K562 treated with DMSO at 1 percent for 12 hours (cell line): ENCODE measurements around the gene CIROP. TPM values are rescaled to one million over a fixed set of nuclear protein-coding genes. Genes with fewer than 3 reads are reported as not detected.

Experiments used
- total RNA-seq: library from RNA; unstranded; fragments of 300-600 nt; gene quantifications from 2 replicates; pipeline ENCODE4 v1.2.3, GENCODE V29; 2022; ENCODE audit not compliant: insufficient read depth

The CIROP gene
- total RNA-seq, result not detected in 2 replicates

GRCh38 chr14:23104591-23105347 lies at the start of gene CIROP:
CIROP (minus strand) TSS chr14:23104989; CDS start chr14:23104920, 69 bp downstream.

GRCh38 chr14:23118506-23119362 lies 13.9 kb upstream of the CIROP start, which contains the start of gene CEBPE:
CEBPE (minus strand) TSS chr14:23119255; CDS start chr14:23119091, 164 bp downstream.

GRCh38 chr14:23095196-23096108 lies 9.3 kb downstream of the CIROP start, which contains the start of gene C14orf119:
C14orf119 (plus strand) TSS chr14:23095505; CDS start chr14:23097659, 2,154 bp downstream.

GRCh38 chr14:23094666-23095195 lies 10.1 kb downstream of the CIROP start, which contains the start of gene ACIN1:
ACIN1 (minus strand) TSS chr14:23095136; CDS start chr14:23095112, 24 bp downstream.

GRCh38 chr14:23056956-23057756 lies 47.6 kb downstream of the CIROP start, which contains the start of gene CDH24:
CDH24 (minus strand) TSS chr14:23057520; CDS start chr14:23055733, 1,787 bp downstream.

Other genes starting within 250 kb of the CIROP start
- gene LRP10, start 233.2 kb downstream of the CIROP start, total RNA-seq, result 35.5 and 67.9 TPM in 2 replicates
- gene REM2, start 221.8 kb downstream of the CIROP start, total RNA-seq, result 1.4 and 2.4 TPM in 2 replicates
- gene RBM23, start 185.8 kb downstream of the CIROP start, total RNA-seq, result 33.5 and 55.8 TPM in 2 replicates
- 90.7 and 101 TPM in 2 replicates for gene PRMT5, start 175.6 kb downstream of the CIROP start, total RNA-seq
- gene HAUS4, start 147.9 kb downstream of the CIROP start, total RNA-seq, result 103 and 107 TPM in 2 replicates
- 11.3 and 16.2 TPM in 2 replicates for gene AJUBA, start 122.4 kb downstream of the CIROP start, total RNA-seq
- gene C14orf93, start 94.8 kb downstream of the CIROP start, total RNA-seq, result 17.4 and 17.6 TPM in 2 replicates
- 115 and 148 TPM in 2 replicates for gene PSMB5, start 70.1 kb downstream of the CIROP start, total RNA-seq
- gene PSMB11, start 62.8 kb downstream of the CIROP start, total RNA-seq, result not detected in 2 replicates
- gene CDH24, start 47.5 kb downstream of the CIROP start, total RNA-seq, result 10.6 and 17.6 TPM in 2 replicates
- gene ACIN1, start 9.9 kb downstream of the CIROP start, total RNA-seq, result 64.4 and 136 TPM in 2 replicates
- gene C14orf119, start 9.5 kb downstream of the CIROP start, total RNA-seq, result 44.9 and 45.3 TPM in 2 replicates
- not detected in 2 replicates for gene CEBPE, start 14.3 kb upstream of the CIROP start, total RNA-seq
- gene SLC7A8, start 78.7 kb upstream of the CIROP start, total RNA-seq, result 1.3 and 8.0 TPM in 2 replicates
- gene RNF212B, start 132.9 kb upstream of the CIROP start, total RNA-seq, result not detected in 2 replicates
- 6.4 and 12.9 TPM in 2 replicates for gene HOMEZ, start 181.1 kb upstream of the CIROP start, total RNA-seq
- gene PPP1R3E, start 197.9 kb upstream of the CIROP start, total RNA-seq, result 5.4 and 15.6 TPM in 2 replicates
- gene BCL2L2, start 201.8 kb upstream of the CIROP start, total RNA-seq, result 16.4 and 24.2 TPM in 2 replicates
- gene PABPN1, start 216.5 kb upstream of the CIROP start, total RNA-seq, result 78.5 and 118 TPM in 2 replicates
- gene SLC22A17, start 247.9 kb upstream of the CIROP start, total RNA-seq, result 0.28 and 0.58 TPM in 2 replicates